Liver (tissue), 3 donors: ENCODE results near the gene HNRNPR.

Experiments
- CTCF ChIP-seq: fragments of 150-350 bp; IDR thresholded peaks from 2 replicates; pipeline ENCODE4 v1.5.1; 2017; ENCODE audit warnings: improper control_type of control experiment, low read depth, low read length; ENCODE audit not compliant: missing input control
- GABPA ChIP-seq, 2 donors: IDR thresholded peaks in 1 of 2; conservative IDR thresholded peaks in 1 of 2; 2 replicates each; pipeline ENCODE4 v1.6.1; 2016; ENCODE audit warnings: antibody characterized with exemption in 2 of 2, mild to moderate bottlenecking in 1 of 2, moderate library complexity in 1 of 2
- HNF4G ChIP-seq: IDR thresholded peaks from 2 replicates; pipeline ENCODE4 v1.6.1; 2016; ENCODE audit warnings: antibody characterized with exemption
- JUND ChIP-seq, 2 donors: IDR thresholded peaks; 2 replicates each; pipeline ENCODE4 v1.6.1; 2016; ENCODE audit warnings: antibody characterized with exemption in 2 of 2
- MAX ChIP-seq: IDR thresholded peaks from 2 replicates; pipeline ENCODE4 v1.6.1; 2016; ENCODE audit warnings: antibody characterized with exemption
- RAD21 ChIP-seq, 2 donors: IDR thresholded peaks; 2 replicates each; pipeline ENCODE4 v1.6.1; 2016; ENCODE audit warnings: antibody characterized with exemption in 2 of 2, mild to moderate bottlenecking in 2 of 2
- REST ChIP-seq: IDR thresholded peaks from 2 replicates; pipeline ENCODE4 v1.6.1; 2016; ENCODE audit warnings: antibody characterized with exemption, mild to moderate bottlenecking
- SP1 ChIP-seq: IDR thresholded peaks from 2 replicates; pipeline ENCODE4 v1.6.1; 2018; ENCODE audit warnings: antibody characterized with exemption, mild to moderate bottlenecking
- TAF1 ChIP-seq: conservative IDR thresholded peaks from 2 replicates; pipeline ENCODE4 v1.6.1; 2016; ENCODE audit warnings: antibody characterized with exemption, mild to moderate bottlenecking
- donor health status: healthy.
- donor health status: healthy.

GRCh38 chr1:23322770-23323169, 21.3 kb downstream of the HNRNPR start:
- no peak for TF ChIP-seq MAX
- TF ChIP-seq CTCF = no peak
- TF ChIP-seq SP1 = no peak
- no peak for TF ChIP-seq JUND (IDR thresholded peaks at IDR 0.05)
- no peak for TF ChIP-seq TAF1
- TF ChIP-seq HNF4G = no peak
- no peak for TF ChIP-seq RAD21 (IDR thresholded peaks at IDR 0.05)
- no peak for TF ChIP-seq REST
- TF ChIP-seq GABPA (IDR thresholded peaks at IDR 0.05 in 1 of 2, conservative IDR thresholded peaks at IDR 0.05 in 1 of 2) = no peak
